IMR-90 (cell line): ENCODE data around the gene HMX3. TPM values are rescaled to one million over a fixed set of nuclear protein-coding genes. Genes with fewer than 3 reads are reported as not detected.
A peak's percentile ranks its signal among the peaks of the same experiment; 100 is the strongest.

Experiments used
- ATAC-seq: fragments of 200-7000 bp; cut with Tn5 transposase; 2 replicates; pipeline ENCODE4 v1.9.1; 2020; ENCODE audit warnings: low read depth, mild to moderate bottlenecking, moderate library complexity
- BruUV-seq: library from RNA; stranded (reverse); fragments of 400-500 nt; replicated peaks from 2 replicates; lab custom pipeline; 2021; lab: Mats Ljungman, UMichigan
- CTCF ChIA-PET: fragments of 300-600 bp; formaldehyde crosslinking; extraction: SDS; loops from one replicate; lab custom pipeline; 2021; ENCODE audit warnings: antibody characterized with exemption; lab: Yijun Ruan, JAX
- POLR2A ChIA-PET: fragments of 300-600 bp; sonication (Branson Sonifier 250); formaldehyde crosslinking; loops from one replicate; lab custom pipeline; 2022; ENCODE audit warnings: antibody characterized with exemption; ENCODE audit not compliant: unreplicated experiment; lab: Charles Lee
- DNase-seq: peaks from one replicate; pipeline ENCODE4 v3.0.0; 2013
- H2AFZ ChIP-seq: replicated peaks from 2 replicates; pipeline ENCODE3; 2013; ENCODE audit warnings: low read length, mild to moderate bottlenecking; ENCODE audit not compliant: poor library complexity
- H2AK5ac ChIP-seq: 2 replicates; pipeline ENCODE4 v1.6.1; 2013; ENCODE audit warnings: low read depth, low read length, inconsistent platforms
- H2AK9ac ChIP-seq: replicated peaks from 2 replicates; pipeline ENCODE3; 2013; ENCODE audit warnings: mild to moderate bottlenecking, low read depth, low read length, moderate library complexity; ENCODE audit not compliant: poor library complexity
- H2BK120ac ChIP-seq: 2 replicates; pipeline ENCODE4 v1.6.1; 2013; ENCODE audit warnings: low read depth, low read length, inconsistent platforms
- H2BK15ac ChIP-seq: 3 replicates; pipeline ENCODE4 v1.6.1; 2013; ENCODE audit warnings: low read depth, low read length, inconsistent platforms
- H2BK20ac ChIP-seq: 2 replicates; pipeline ENCODE4 v1.6.1; 2013; ENCODE audit warnings: low read depth, mild to moderate bottlenecking, inconsistent platforms, low read length, moderate library complexity
- H2BK5ac ChIP-seq: 2 replicates; pipeline ENCODE4 v1.6.1; 2013; ENCODE audit warnings: mild to moderate bottlenecking, low read depth, low read length, inconsistent platforms; ENCODE audit not compliant: poor library complexity, severe bottlenecking
- H3K14ac ChIP-seq: replicated peaks from 2 replicates; pipeline ENCODE4 v1.6.1; 2013; ENCODE audit warnings: low read depth, low read length, inconsistent platforms
- H3K18ac ChIP-seq: 2 replicates; pipeline ENCODE4 v1.6.1; 2013; ENCODE audit warnings: low read depth, low read length, control low read depth
- H3K23ac ChIP-seq: 2 replicates; pipeline ENCODE4 v1.6.1; 2013; ENCODE audit warnings: low read depth, low read length, inconsistent platforms
- H3K27ac ChIP-seq: 2 replicates; pipeline ENCODE4 v1.5.1; 2013; ENCODE audit warnings: mild to moderate bottlenecking, control low read depth, low read length; ENCODE audit not compliant: insufficient read depth
- H3K27me3 ChIP-seq: 2 replicates; pipeline ENCODE4 v1.6.1; 2013; ENCODE audit warnings: low read length; ENCODE audit not compliant: control insufficient read depth, insufficient read depth
- H3K36me3 ChIP-seq: 2 replicates; pipeline ENCODE4 v1.6.1; 2013; ENCODE audit warnings: low read length, mixed read lengths; ENCODE audit not compliant: control insufficient read depth, insufficient read depth
- H3K4ac ChIP-seq: 2 replicates; pipeline ENCODE4 v1.6.1; 2013; ENCODE audit warnings: low read depth, low read length, inconsistent platforms
- H3K4me1 ChIP-seq: 2 replicates; pipeline ENCODE4 v1.6.1; 2013; ENCODE audit warnings: low read length, mixed read lengths; ENCODE audit not compliant: control insufficient read depth, insufficient read depth
- H3K4me2 ChIP-seq: 2 replicates; pipeline ENCODE4 v1.6.1; 2013; ENCODE audit warnings: low read depth, mild to moderate bottlenecking, control low read depth, low read length, moderate library complexity
- H3K4me3 ChIP-seq: 2 replicates; pipeline ENCODE4 v1.5.1; 2013; ENCODE audit warnings: low read depth, mild to moderate bottlenecking, control low read depth, low read length, moderate library complexity; ENCODE audit not compliant: insufficient read depth
- H3K56ac ChIP-seq: 2 replicates; pipeline ENCODE4 v1.6.1; 2013; ENCODE audit warnings: low read length, inconsistent platforms; ENCODE audit not compliant: insufficient read depth; ENCODE audit errors: extremely low read depth
- H3K79me1 ChIP-seq, 2 experiments: 2 replicates each; pipeline ENCODE4 v1.6.1; 2013; ENCODE audit warnings: low read length in 2 of 2, inconsistent platforms in 1 of 2, low read depth in 1 of 2
- H3K9ac ChIP-seq: 2 replicates; pipeline ENCODE4 v1.6.1; 2013; ENCODE audit warnings: low read depth, low read length, control low read depth
- H3K9me1 ChIP-seq: 2 replicates; pipeline ENCODE4 v1.6.1; 2013; ENCODE audit warnings: low read length, inconsistent platforms; ENCODE audit not compliant: insufficient read depth
- H3K9me3 ChIP-seq: 2 replicates; pipeline ENCODE4 v1.6.1; 2013; ENCODE audit warnings: low read length; ENCODE audit not compliant: control insufficient read depth, insufficient read depth
- H4K20me1 ChIP-seq: 2 replicates; pipeline ENCODE4 v1.6.1; 2013; ENCODE audit warnings: low read length, inconsistent platforms; ENCODE audit not compliant: insufficient read depth
- H4K5ac ChIP-seq: 2 replicates; pipeline ENCODE4 v1.6.1; 2013; ENCODE audit warnings: mild to moderate bottlenecking, low read depth, low read length, control low read depth
- H4K8ac ChIP-seq, 2 experiments: 2 replicates each; pipeline ENCODE4 v1.6.1; 2013; ENCODE audit warnings: low read depth in 2 of 2, low read length in 2 of 2, control low read depth in 1 of 2, inconsistent platforms in 1 of 2
- H4K91ac ChIP-seq: 2 replicates; pipeline ENCODE4 v1.6.1; 2013; ENCODE audit warnings: low read depth, low read length, inconsistent platforms; ENCODE audit not compliant: insufficient read depth
- FOS ChIP-seq: fragments of 150-350 bp; IDR thresholded peaks from 2 replicates; pipeline ENCODE4 v1.6.1; 2016; ENCODE audit warnings: low read depth, low read length
- MAFK ChIP-seq: IDR thresholded peaks from 2 replicates; pipeline ENCODE4 v1.6.1; 2012; ENCODE audit warnings: low read depth, low read length, improper control_type of control experiment
- MAZ ChIP-seq: IDR thresholded peaks from 2 replicates; pipeline ENCODE4 v1.6.1; 2012; ENCODE audit warnings: low read depth, mild to moderate bottlenecking, low read length, improper control_type of control experiment, moderate library complexity, borderline replicate concordance
- MXI1 ChIP-seq: IDR thresholded peaks from 2 replicates; pipeline ENCODE4 v1.6.1; 2012; ENCODE audit warnings: low read depth, mild to moderate bottlenecking, low read length, moderate library complexity, borderline replicate concordance
- RFX5 ChIP-seq: IDR thresholded peaks from 2 replicates; pipeline ENCODE4 v1.8.0; 2012; ENCODE audit warnings: low read depth, mild to moderate bottlenecking, low read length, moderate library complexity
- SMC3 ChIP-seq: fragments of 150-350 bp; IDR thresholded peaks from 2 replicates; pipeline ENCODE4 v1.6.1; 2016; ENCODE audit warnings: low read depth, mild to moderate bottlenecking, antibody characterized with exemption, low read length, moderate library complexity
- WGBS, 2 experiments: methylation state at CpG; one replicate each; pipeline versions ENCODE4 v1.1.5 to v1.1.7; 2013; ENCODE audit warnings: missing lambda C conversion rate in 2 of 2; ENCODE audit not compliant: insufficient read length in 1 of 2; ENCODE audit errors: extremely low coverage in 2 of 2; 5-methylcytosine and 5-hydroxymethylcytosine counted together
- dilution Hi-C: fragments of 300-500 bp; cut with HindIII; formaldehyde crosslinking; loops from one replicate; pipeline ENCODE4 v1.14.3; 2018; ENCODE audit warnings: low sequenced_read_pairs; ENCODE audit not compliant: unreplicated experiment
- in situ Hi-C: fragments of 300-500 bp; cut with MboI; formaldehyde crosslinking; loops from 3 replicates; pipeline ENCODE4 v1.14.3; 2019; ENCODE audit warnings: low sequenced_read_pairs, inconsistent platforms, mixed read lengths
- intact Hi-C: fragments of 100-400 bp; cut with micrococcal nuclease; formaldehyde crosslinking; loops from 2 replicates; pipeline ENCODE4 v1.10.0; 2022
- polyA plus RNA-seq, 3 experiments: library from polyadenylated mRNA; depleted of rRNA; stranded (reverse); fragments of >200 nt; gene quantifications; 2 replicates each; pipeline ENCODE4 v1.2.3, GENCODE V29; 2012; ENCODE audit warnings: low replicate concordance in 1 of 3
- total RNA-seq: library from RNA; depleted of rRNA; stranded (reverse); fragments of >200 nt; gene quantifications from 2 replicates; pipeline ENCODE4 v1.2.3, GENCODE V29; 2012
- TF ChIP-seq, protein P1 (sequence below): conservative IDR thresholded peaks from 2 replicates; pipeline ENCODE4 v1.5.1; 2012; ENCODE audit warnings: mild to moderate bottlenecking, low read depth, low read length, improper control_type of control experiment

HMX3 gene
- total and polyA plus RNA-seq, 2 of the 4 experiments (the other 2 are of a cell fraction) = not detected

DNA sequence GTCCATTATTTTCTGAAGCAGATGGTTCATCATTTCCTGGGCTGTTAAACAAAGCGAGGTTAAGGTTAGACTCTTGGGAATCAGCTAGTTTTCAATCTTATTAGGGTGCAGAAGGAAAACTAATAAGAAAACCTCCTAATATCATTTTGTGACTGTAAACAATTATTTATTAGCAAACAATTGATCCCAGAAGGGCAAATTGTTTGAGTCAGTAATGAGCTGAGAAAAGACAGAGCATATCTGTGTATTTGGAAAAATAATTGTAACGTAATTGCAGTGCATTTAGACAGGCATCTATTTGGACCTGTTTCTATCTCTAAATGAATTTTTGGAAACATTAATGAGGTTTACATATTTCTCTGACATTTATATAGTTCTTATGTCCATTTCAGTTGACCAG lies 28.5 kb downstream of the HMX3 start:
- no peak overlapping the region for H2AFZ ChIP-seq
- dilution Hi-C loops (no loop called here), in situ Hi-C loops (loop anchor here (25.0 kb wide), 2 partner anchors 302 to 1027 kb away; no protein-coding TSS in a partner anchor), intact Hi-C loops (no loop called here)
- BruUV-seq = TSS peak; percentile 57
- no CpG with 5 or more reads among the region's 2 CpGs for WGBS, 2 experiments
- CTCF ChIA-PET = no interaction called here
- H3K9me1 ChIP-seq = 0 out of 2 replicates have a peak, but pooled peaks cover 1% of the 10 kb centered on the region
- H4K91ac ChIP-seq = no peak overlapping the region
- no peak overlapping the region for H2BK120ac ChIP-seq
- H2AK9ac ChIP-seq = no peak overlapping the region
- no peak overlapping the region for H3K9ac ChIP-seq
- no peaks in the 10 kb centered on the region for H3K9me3 ChIP-seq
- H3K14ac ChIP-seq = no peak overlapping the region
- no peak overlapping the region for H3K4ac ChIP-seq
- no peak overlapping the region for H4K5ac ChIP-seq
- H4K20me1 ChIP-seq = peaks cover 8% of the 10 kb centered on the region
- no peak for DNase-seq
- no peak for TF ChIP-seq SMC3
- no peak for TF ChIP-seq MXI1
- TF ChIP-seq, protein P1, sequence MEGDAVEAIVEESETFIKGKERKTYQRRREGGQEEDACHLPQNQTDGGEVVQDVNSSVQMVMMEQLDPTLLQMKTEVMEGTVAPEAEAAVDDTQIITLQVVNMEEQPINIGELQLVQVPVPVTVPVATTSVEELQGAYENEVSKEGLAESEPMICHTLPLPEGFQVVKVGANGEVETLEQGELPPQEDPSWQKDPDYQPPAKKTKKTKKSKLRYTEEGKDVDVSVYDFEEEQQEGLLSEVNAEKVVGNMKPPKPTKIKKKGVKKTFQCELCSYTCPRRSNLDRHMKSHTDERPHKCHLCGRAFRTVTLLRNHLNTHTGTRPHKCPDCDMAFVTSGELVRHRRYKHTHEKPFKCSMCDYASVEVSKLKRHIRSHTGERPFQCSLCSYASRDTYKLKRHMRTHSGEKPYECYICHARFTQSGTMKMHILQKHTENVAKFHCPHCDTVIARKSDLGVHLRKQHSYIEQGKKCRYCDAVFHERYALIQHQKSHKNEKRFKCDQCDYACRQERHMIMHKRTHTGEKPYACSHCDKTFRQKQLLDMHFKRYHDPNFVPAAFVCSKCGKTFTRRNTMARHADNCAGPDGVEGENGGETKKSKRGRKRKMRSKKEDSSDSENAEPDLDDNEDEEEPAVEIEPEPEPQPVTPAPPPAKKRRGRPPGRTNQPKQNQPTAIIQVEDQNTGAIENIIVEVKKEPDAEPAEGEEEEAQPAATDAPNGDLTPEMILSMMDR = no peak
- TF ChIP-seq RFX5 = no peak
- no peak for TF ChIP-seq MAZ
- TF ChIP-seq MAFK = no peak
- TF ChIP-seq FOS = no peak
- no peak overlapping the region for H3K27ac ChIP-seq
- H3K23ac ChIP-seq = no peak overlapping the region
- no peak overlapping the region for H2BK5ac ChIP-seq
- H3K36me3 ChIP-seq = peaks cover 26% of the 10 kb centered on the region
- no peak for ATAC-seq
- H3K27me3 ChIP-seq = no peaks in the 10 kb centered on the region
- H3K4me1 ChIP-seq = no peaks in the 10 kb centered on the region
- H2BK15ac ChIP-seq = no peak overlapping the region
- H3K79me1 ChIP-seq = peaks cover 39 to 40% of the 10 kb centered on the region in 2 experiments
- no peak overlapping the region for H3K18ac ChIP-seq
- POLR2A ChIA-PET = no interaction called here
- no peak overlapping the region for H3K4me3 ChIP-seq
- H3K4me2 ChIP-seq = no peak overlapping the region
- H2BK20ac ChIP-seq = no peak overlapping the region
- H2AK5ac ChIP-seq = no peak overlapping the region
- no peak overlapping the region for H3K56ac ChIP-seq
- H4K8ac ChIP-seq = no peak overlapping the region
